ENCODE data around the gene PRKD2. TPM values are rescaled to one million over a fixed set of nuclear protein-coding genes. Genes with fewer than 3 reads are reported as not detected.
A peak's percentile ranks its signal among the peaks of the same experiment; 100 is the strongest.

PRKD2 gene
- total RNA-seq, 2 experiments from 2014 or later: 78.8 to 84.4 TPM

- Mint-ChIP-seq H3K36me3 (peaks cover 56% of the 10 kb centered on the region), H3K27me3 (no peaks in the 10 kb centered on the region), H3K4me1 (ENCODE audit: low read depth) (no peaks in the 10 kb centered on the region), H3K4me3 (no peak overlapping the region), H3K27ac (no peak overlapping the region), H3K9me3 (no peaks in the 10 kb centered on the region)
- DNase-seq: peak; percentile 26
- POLR2A ChIA-PET: interaction anchor here (0.5 kb wide), 2 partner anchors 14 to 71 kb away, joined by 3 read pairs; no protein-coding TSS in a partner anchor
- CTCF ChIA-PET: interaction anchor here (1.0 to 1.6 kb wide), 3 partner anchors 8 to 69 kb away, joined by 3 to 6 read pairs (median 3); no protein-coding TSS in a partner anchor
- intact Hi-C loops (cut with micrococcal nuclease): no loop called here
These were observed 19.5 kb downstream of the PRKD2 start for GRCh38 chr19:46697204-46697960.

DNA sequence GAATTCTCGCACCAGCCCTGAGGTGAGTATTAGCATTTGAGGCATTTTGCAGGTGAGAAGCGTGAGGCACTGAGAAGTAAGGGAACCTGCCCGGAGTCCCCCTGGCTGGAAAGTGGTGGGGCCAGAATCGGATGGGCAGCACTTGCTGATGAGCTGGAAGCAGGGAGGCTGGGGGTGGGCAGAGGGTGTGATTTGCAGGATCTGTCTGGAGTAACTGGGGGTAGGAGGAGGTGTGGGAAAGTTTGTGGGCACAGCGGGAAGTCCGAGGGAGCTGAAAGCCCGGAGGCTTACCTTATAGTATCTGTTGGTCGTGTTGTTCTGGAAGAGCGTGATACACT lies 20.1 kb downstream of the PRKD2 start:
- H3K4me1 Mint-ChIP-seq (ENCODE audit: low read depth): no peaks in the 10 kb centered on the region
- no peaks in the 10 kb centered on the region for H3K27me3 Mint-ChIP-seq
- POLR2A ChIA-PET: interaction anchor here (0.5 kb wide), 2 partner anchors 13 to 71 kb away, joined by 3 read pairs; no protein-coding TSS in a partner anchor
- H3K36me3 Mint-ChIP-seq: peaks cover 59% of the 10 kb centered on the region
- H3K9me3 Mint-ChIP-seq: no peaks in the 10 kb centered on the region
- DNase-seq: no peak
- intact Hi-C loops (cut with micrococcal nuclease): no loop called here
- no peak overlapping the region for H3K4me3 Mint-ChIP-seq
- H3K27ac Mint-ChIP-seq: no peak overlapping the region
- CTCF ChIA-PET: interaction anchor here (1.0 to 1.6 kb wide), 3 partner anchors 9 to 70 kb away, joined by 3 to 6 read pairs (median 3); no protein-coding TSS in a partner anchor

DNA sequence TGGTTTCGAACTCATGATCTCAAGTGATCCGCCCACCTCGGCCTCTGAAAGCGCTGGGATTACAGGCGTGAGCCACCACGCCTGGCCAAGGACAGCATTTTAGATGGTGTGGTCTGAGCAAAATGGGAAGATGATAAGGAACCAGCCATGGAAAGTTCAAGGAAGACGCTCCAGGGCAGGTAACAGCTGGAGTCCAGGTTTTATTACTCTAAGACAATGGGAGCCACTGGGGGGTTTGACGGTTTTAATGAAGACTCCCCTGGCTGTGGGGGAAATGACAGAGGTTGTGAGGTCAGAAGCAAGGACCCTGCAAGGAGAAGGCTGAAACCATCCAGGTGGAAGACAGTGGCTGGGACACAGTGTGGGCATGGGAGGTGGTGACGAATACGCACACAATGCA lies 20.9 kb downstream of the PRKD2 start:
- POLR2A ChIA-PET: no interaction called here
- intact Hi-C loops (cut with micrococcal nuclease): no loop called here
- H3K27ac Mint-ChIP-seq: no peak overlapping the region

GRCh38 chr19:46693760-46694159 lies 23.2 kb downstream of the PRKD2 start:
- POLR2A ChIA-PET: no interaction called here
- Mint-ChIP-seq H3K27me3 (no peaks in the 10 kb centered on the region), H3K4me3 (no peak overlapping the region), H3K4me1 (ENCODE audit: low read depth) (no peaks in the 10 kb centered on the region), H3K9me3 (no peaks in the 10 kb centered on the region), H3K36me3 (peaks cover 64% of the 10 kb centered on the region), H3K27ac (no peak overlapping the region)
- DNase-seq: no peak
- CTCF ChIA-PET: interaction anchor here (1.0 kb wide), 1 partner anchor 33 kb away, joined by 3 read pairs; the partner anchor contains the start of gene DACT3
- intact Hi-C loops (cut with micrococcal nuclease): no loop called here

More for the DNA sequence above, 20.9 kb downstream of the PRKD2 start:
- H3K4me3 Mint-ChIP-seq: no peak overlapping the region
- H3K36me3 Mint-ChIP-seq: peaks cover 63% of the 10 kb centered on the region
- no peaks in the 10 kb centered on the region for H3K9me3 Mint-ChIP-seq
- no peaks in the 10 kb centered on the region for H3K4me1 Mint-ChIP-seq (ENCODE audit: low read depth)
- no peaks in the 10 kb centered on the region for H3K27me3 Mint-ChIP-seq
- no peak for DNase-seq
- CTCF ChIA-PET: interaction anchor here (1.6 kb wide), 1 partner anchor 71 kb away, joined by 6 read pairs; no protein-coding TSS in a partner anchor

- H3K4me1 Mint-ChIP-seq (ENCODE audit: low read depth): no peaks in the 10 kb centered on the region
- H3K27ac Mint-ChIP-seq: no peak overlapping the region
- peaks cover 62% of the 10 kb centered on the region for H3K36me3 Mint-ChIP-seq
These were observed 23.8 kb downstream of the PRKD2 start for GRCh38 chr19:46692918-46693722.

DNA sequence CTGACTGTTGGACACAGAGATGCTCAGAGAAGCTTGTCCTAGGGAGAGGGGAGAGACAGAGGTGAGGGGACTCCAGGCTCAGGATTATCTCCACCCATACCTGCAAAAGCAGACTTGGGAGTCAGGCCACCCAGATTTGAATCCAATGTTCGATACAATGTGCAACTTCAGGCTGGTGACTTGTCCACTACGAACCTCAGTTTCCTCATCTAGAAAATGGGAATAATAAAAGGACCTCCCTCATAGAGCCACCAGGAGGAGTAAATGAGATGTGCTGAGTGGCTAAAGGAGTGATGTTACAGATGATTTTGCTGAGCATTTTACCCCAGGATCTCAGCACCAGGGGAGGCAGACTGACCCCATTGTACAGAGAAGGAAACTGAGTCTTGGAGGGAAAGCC lies 25.0 kb downstream of the PRKD2 start:
- POLR2A ChIA-PET: no interaction called here
- DNase-seq: no peak
- intact Hi-C loops (cut with micrococcal nuclease): no loop called here
- Mint-ChIP-seq H3K4me1 (ENCODE audit: low read depth) (no peaks in the 10 kb centered on the region), H3K27me3 (no peaks in the 10 kb centered on the region), H3K4me3 (no peak overlapping the region), H3K27ac (no peak overlapping the region), H3K36me3 (peaks cover 57% of the 10 kb centered on the region), H3K9me3 (no peaks in the 10 kb centered on the region)
- CTCF ChIA-PET: interaction anchor here (3.4 kb wide), 1 partner anchor 13 kb away, joined by 14 read pairs; no protein-coding TSS in a partner anchor

More at GRCh38 chr19:46692918-46693722, 23.8 kb downstream of the PRKD2 start:
- no peak overlapping the region for H3K4me3 Mint-ChIP-seq
- intact Hi-C loops (cut with micrococcal nuclease): no loop called here
- CTCF ChIA-PET: interaction anchor here (1.0 to 3.4 kb wide), 2 partner anchors 12 to 32 kb away, joined by 3 to 14 read pairs; partner anchors contain the start of gene DACT3
- no peak for DNase-seq
- POLR2A ChIA-PET: no interaction called here
- H3K9me3 Mint-ChIP-seq: no peaks in the 10 kb centered on the region
- no peaks in the 10 kb centered on the region for H3K27me3 Mint-ChIP-seq

DNA sequence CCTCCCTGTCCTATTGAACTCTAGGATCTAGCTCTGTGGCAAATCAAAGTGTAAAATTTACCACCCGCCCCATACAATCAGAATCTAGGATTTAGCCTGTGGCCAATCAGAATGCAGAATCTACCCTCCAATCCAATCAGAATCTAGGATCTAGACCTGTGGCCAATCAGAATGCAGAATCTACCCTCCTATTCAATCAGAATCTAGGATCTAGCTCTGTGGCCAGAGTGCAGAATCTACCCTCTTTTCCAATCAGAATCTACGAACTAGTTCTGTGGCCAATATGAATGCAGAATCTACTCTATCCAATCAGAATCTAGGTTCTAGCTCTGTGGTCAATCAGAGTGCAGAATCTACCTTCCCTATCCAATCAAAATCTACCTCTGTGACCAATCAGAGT lies 25.8 kb downstream of the PRKD2 start:
- intact Hi-C loops (cut with micrococcal nuclease): no loop called here
- H3K27me3 Mint-ChIP-seq: no peaks in the 10 kb centered on the region
- H3K4me1 Mint-ChIP-seq (ENCODE audit: low read depth): no peaks in the 10 kb centered on the region
- H3K4me3 Mint-ChIP-seq: no peak overlapping the region
- H3K27ac Mint-ChIP-seq: no peak overlapping the region
- CTCF ChIA-PET: interaction anchor here (3.4 kb wide), 1 partner anchor 14 kb away, joined by 14 read pairs; no protein-coding TSS in a partner anchor
- no peaks in the 10 kb centered on the region for H3K9me3 Mint-ChIP-seq
- peaks cover 53% of the 10 kb centered on the region for H3K36me3 Mint-ChIP-seq
- POLR2A ChIA-PET: no interaction called here
- DNase-seq: no peak

- no peaks in the 10 kb centered on the region for H3K27me3 Mint-ChIP-seq
- ChIA-PET POLR2A (interaction anchor here (0.7 kb wide), 1 partner anchor 25 kb away, joined by 4 read pairs; no protein-coding TSS in a partner anchor), CTCF (interaction anchor here (2.9 kb wide), 1 partner anchor 39 kb away, joined by 14 read pairs; no protein-coding TSS in a partner anchor)
- H3K4me1 Mint-ChIP-seq (ENCODE audit: low read depth): no peaks in the 10 kb centered on the region
- intact Hi-C loops (cut with micrococcal nuclease): no loop called here
- H3K4me3 Mint-ChIP-seq: no peak overlapping the region
- DNase-seq: no peak
- no peak overlapping the region for H3K27ac Mint-ChIP-seq
- H3K36me3 Mint-ChIP-seq: peaks cover 55% of the 10 kb centered on the region
- H3K9me3 Mint-ChIP-seq: no peaks in the 10 kb centered on the region
These were observed 27.6 kb downstream of the PRKD2 start for GRCh38 chr19:46689358-46689757.

GRCh38 chr19:46687438-46688145 lies 29.3 kb downstream of the PRKD2 start:
- POLR2A ChIA-PET: no interaction called here
- intact Hi-C loops (cut with micrococcal nuclease): no loop called here
- no peaks in the 10 kb centered on the region for H3K27me3 Mint-ChIP-seq
- peaks cover 46% of the 10 kb centered on the region for H3K36me3 Mint-ChIP-seq
- H3K4me1 Mint-ChIP-seq (ENCODE audit: low read depth): no peaks in the 10 kb centered on the region
- H3K27ac Mint-ChIP-seq: no peak overlapping the region
- DNase-seq: no peak
- no peaks in the 10 kb centered on the region for H3K9me3 Mint-ChIP-seq
- CTCF ChIA-PET: interaction anchor here (0.6 to 2.9 kb wide), 5 partner anchors 17 to 153 kb away, joined by 3 to 14 read pairs (median 4); no protein-coding TSS in a partner anchor
- H3K4me3 Mint-ChIP-seq: no peak overlapping the region

DNA sequence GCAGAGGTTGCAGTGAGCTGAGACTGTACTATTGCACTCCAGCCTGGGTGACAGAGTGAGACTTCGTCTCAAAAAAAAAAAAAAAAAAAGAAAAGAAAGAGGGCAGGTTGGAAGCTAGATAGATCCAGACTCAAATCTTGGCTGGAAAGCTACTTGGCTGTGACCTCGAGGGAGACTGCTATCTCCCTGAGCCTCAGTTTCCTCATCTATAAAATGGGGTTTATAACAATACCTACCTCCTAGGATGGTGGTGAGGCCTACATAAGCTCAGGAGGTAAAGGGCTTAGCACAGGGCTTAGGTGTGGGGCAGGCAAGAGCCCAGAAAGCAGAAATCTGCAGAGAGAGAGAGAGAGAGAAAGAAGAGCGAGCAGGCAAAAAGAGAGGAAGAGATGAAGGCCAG lies 31.7 kb downstream of the PRKD2 start:
- POLR2A ChIA-PET: interaction anchor here (0.6 kb wide), 1 partner anchor 47 kb away, joined by 3 read pairs; no protein-coding TSS in a partner anchor
- no peaks in the 10 kb centered on the region for H3K9me3 Mint-ChIP-seq

GRCh38 chr19:46678110-46678732 lies 38.7 kb downstream of the PRKD2 start:
- H3K27ac Mint-ChIP-seq: peak overlapping the region; percentile 62
- H3K9me3 Mint-ChIP-seq: no peaks in the 10 kb centered on the region
- H3K4me1 Mint-ChIP-seq (ENCODE audit: low read depth): peaks cover 9% of the 10 kb centered on the region
- no peaks in the 10 kb centered on the region for H3K27me3 Mint-ChIP-seq
- intact Hi-C loops (cut with micrococcal nuclease): no loop called here
- H3K36me3 Mint-ChIP-seq: peaks cover 52% of the 10 kb centered on the region
- DNase-seq: peak; percentile 78
- CTCF ChIA-PET: no interaction called here
- H3K4me3 Mint-ChIP-seq: no peak overlapping the region
- POLR2A ChIA-PET: no interaction called here

More for the DNA sequence above, 31.7 kb downstream of the PRKD2 start:
- no peak overlapping the region for H3K27ac Mint-ChIP-seq
- no peaks in the 10 kb centered on the region for H3K27me3 Mint-ChIP-seq
- no peak overlapping the region for H3K4me3 Mint-ChIP-seq
- H3K36me3 Mint-ChIP-seq: peaks cover 30% of the 10 kb centered on the region
- DNase-seq: no peak
- intact Hi-C loops (cut with micrococcal nuclease): no loop called here
- H3K4me1 Mint-ChIP-seq (ENCODE audit: low read depth): no peaks in the 10 kb centered on the region
- CTCF ChIA-PET: interaction anchor here (1.0 to 2.2 kb wide), 4 partner anchors 17 to 156 kb away, joined by 3 to 5 read pairs (median 4); no protein-coding TSS in a partner anchor
